IMR-90 (cell line): Measurements from ENCODE around the gene NT5DC1. TPM values are rescaled to one million over a fixed set of nuclear protein-coding genes. Genes with fewer than 3 reads are reported as not detected.

Source experiments
- ATAC-seq: fragments of 200-7000 bp; cut with Tn5 transposase; 2 replicates; pipeline ENCODE4 v1.9.1; 2020; ENCODE audit warnings: low read depth, mild to moderate bottlenecking, moderate library complexity
- BruUV-seq: library from RNA; stranded (reverse); fragments of 400-500 nt; replicated peaks from 2 replicates; lab custom pipeline; 2021; lab: Mats Ljungman, UMichigan
- CTCF ChIA-PET: fragments of 300-600 bp; formaldehyde crosslinking; extraction: SDS; loops from one replicate; lab custom pipeline; 2021; ENCODE audit warnings: antibody characterized with exemption; lab: Yijun Ruan, JAX
- POLR2A ChIA-PET: fragments of 300-600 bp; sonication (Branson Sonifier 250); formaldehyde crosslinking; loops from one replicate; lab custom pipeline; 2022; ENCODE audit warnings: antibody characterized with exemption; ENCODE audit not compliant: unreplicated experiment; lab: Charles Lee
- DNase-seq: peaks from one replicate; pipeline ENCODE4 v3.0.0; 2013
- H2AFZ ChIP-seq: replicated peaks from 2 replicates; pipeline ENCODE3; 2013; ENCODE audit warnings: low read length, mild to moderate bottlenecking; ENCODE audit not compliant: poor library complexity
- H2AK5ac ChIP-seq: 2 replicates; pipeline ENCODE4 v1.6.1; 2013; ENCODE audit warnings: low read depth, low read length, inconsistent platforms
- H2AK9ac ChIP-seq: replicated peaks from 2 replicates; pipeline ENCODE3; 2013; ENCODE audit warnings: mild to moderate bottlenecking, low read depth, low read length, moderate library complexity; ENCODE audit not compliant: poor library complexity
- H2BK120ac ChIP-seq: 2 replicates; pipeline ENCODE4 v1.6.1; 2013; ENCODE audit warnings: low read depth, low read length, inconsistent platforms
- H2BK15ac ChIP-seq: 3 replicates; pipeline ENCODE4 v1.6.1; 2013; ENCODE audit warnings: low read depth, low read length, inconsistent platforms
- H2BK20ac ChIP-seq: 2 replicates; pipeline ENCODE4 v1.6.1; 2013; ENCODE audit warnings: low read depth, mild to moderate bottlenecking, inconsistent platforms, low read length, moderate library complexity
- H2BK5ac ChIP-seq: 2 replicates; pipeline ENCODE4 v1.6.1; 2013; ENCODE audit warnings: mild to moderate bottlenecking, low read depth, low read length, inconsistent platforms; ENCODE audit not compliant: poor library complexity, severe bottlenecking
- H3K14ac ChIP-seq: replicated peaks from 2 replicates; pipeline ENCODE4 v1.6.1; 2013; ENCODE audit warnings: low read depth, low read length, inconsistent platforms
- H3K18ac ChIP-seq: 2 replicates; pipeline ENCODE4 v1.6.1; 2013; ENCODE audit warnings: low read depth, low read length, control low read depth
- H3K23ac ChIP-seq: 2 replicates; pipeline ENCODE4 v1.6.1; 2013; ENCODE audit warnings: low read depth, low read length, inconsistent platforms
- H3K27ac ChIP-seq: 2 replicates; pipeline ENCODE4 v1.5.1; 2013; ENCODE audit warnings: mild to moderate bottlenecking, control low read depth, low read length; ENCODE audit not compliant: insufficient read depth
- H3K27me3 ChIP-seq: 2 replicates; pipeline ENCODE4 v1.6.1; 2013; ENCODE audit warnings: low read length; ENCODE audit not compliant: control insufficient read depth, insufficient read depth
- H3K36me3 ChIP-seq: 2 replicates; pipeline ENCODE4 v1.6.1; 2013; ENCODE audit warnings: low read length, mixed read lengths; ENCODE audit not compliant: control insufficient read depth, insufficient read depth
- H3K4ac ChIP-seq: 2 replicates; pipeline ENCODE4 v1.6.1; 2013; ENCODE audit warnings: low read depth, low read length, inconsistent platforms
- H3K4me1 ChIP-seq: 2 replicates; pipeline ENCODE4 v1.6.1; 2013; ENCODE audit warnings: low read length, mixed read lengths; ENCODE audit not compliant: control insufficient read depth, insufficient read depth
- H3K4me2 ChIP-seq: 2 replicates; pipeline ENCODE4 v1.6.1; 2013; ENCODE audit warnings: low read depth, mild to moderate bottlenecking, control low read depth, low read length, moderate library complexity
- H3K4me3 ChIP-seq: 2 replicates; pipeline ENCODE4 v1.5.1; 2013; ENCODE audit warnings: low read depth, mild to moderate bottlenecking, control low read depth, low read length, moderate library complexity; ENCODE audit not compliant: insufficient read depth
- H3K56ac ChIP-seq: 2 replicates; pipeline ENCODE4 v1.6.1; 2013; ENCODE audit warnings: low read length, inconsistent platforms; ENCODE audit not compliant: insufficient read depth; ENCODE audit errors: extremely low read depth
- H3K79me1 ChIP-seq, 2 experiments: 2 replicates each; pipeline ENCODE4 v1.6.1; 2013; ENCODE audit warnings: low read length in 2 of 2, inconsistent platforms in 1 of 2, low read depth in 1 of 2
- H3K9ac ChIP-seq: 2 replicates; pipeline ENCODE4 v1.6.1; 2013; ENCODE audit warnings: low read depth, low read length, control low read depth
- H3K9me1 ChIP-seq: 2 replicates; pipeline ENCODE4 v1.6.1; 2013; ENCODE audit warnings: low read length, inconsistent platforms; ENCODE audit not compliant: insufficient read depth
- H3K9me3 ChIP-seq: 2 replicates; pipeline ENCODE4 v1.6.1; 2013; ENCODE audit warnings: low read length; ENCODE audit not compliant: control insufficient read depth, insufficient read depth
- H4K20me1 ChIP-seq: 2 replicates; pipeline ENCODE4 v1.6.1; 2013; ENCODE audit warnings: low read length, inconsistent platforms; ENCODE audit not compliant: insufficient read depth
- H4K5ac ChIP-seq: 2 replicates; pipeline ENCODE4 v1.6.1; 2013; ENCODE audit warnings: mild to moderate bottlenecking, low read depth, low read length, control low read depth
- H4K8ac ChIP-seq, 2 experiments: 2 replicates each; pipeline ENCODE4 v1.6.1; 2013; ENCODE audit warnings: low read depth in 2 of 2, low read length in 2 of 2, control low read depth in 1 of 2, inconsistent platforms in 1 of 2
- H4K91ac ChIP-seq: 2 replicates; pipeline ENCODE4 v1.6.1; 2013; ENCODE audit warnings: low read depth, low read length, inconsistent platforms; ENCODE audit not compliant: insufficient read depth
- RAD21 ChIP-seq: IDR thresholded peaks from 2 replicates; pipeline ENCODE4 v1.6.1; 2012; ENCODE audit warnings: low read length, improper control_type of control experiment
- USF2 ChIP-seq: fragments of 150-350 bp; IDR thresholded peaks from 2 replicates; pipeline ENCODE4 v1.6.1; 2017; ENCODE audit warnings: mild to moderate bottlenecking, antibody characterized with exemption, low read length, low read depth
- WGBS, 2 experiments: methylation state at CpG; one replicate each; pipeline versions ENCODE4 v1.1.5 to v1.1.7; 2013; ENCODE audit warnings: missing lambda C conversion rate in 2 of 2; ENCODE audit not compliant: insufficient read length in 1 of 2; ENCODE audit errors: extremely low coverage in 2 of 2; 5-methylcytosine and 5-hydroxymethylcytosine counted together
- dilution Hi-C: fragments of 300-500 bp; cut with HindIII; formaldehyde crosslinking; loops from one replicate; pipeline ENCODE4 v1.14.3; 2018; ENCODE audit warnings: low sequenced_read_pairs; ENCODE audit not compliant: unreplicated experiment
- in situ Hi-C: fragments of 300-500 bp; cut with MboI; formaldehyde crosslinking; loops from 3 replicates; pipeline ENCODE4 v1.14.3; 2019; ENCODE audit warnings: low sequenced_read_pairs, inconsistent platforms, mixed read lengths
- intact Hi-C: fragments of 100-400 bp; cut with micrococcal nuclease; formaldehyde crosslinking; loops from 2 replicates; pipeline ENCODE4 v1.10.0; 2022
- polyA plus RNA-seq, 3 experiments: library from polyadenylated mRNA; depleted of rRNA; stranded (reverse); fragments of >200 nt; gene quantifications; 2 replicates each; pipeline ENCODE4 v1.2.3, GENCODE V29; 2012; ENCODE audit warnings: low replicate concordance in 1 of 3
- total RNA-seq: library from RNA; depleted of rRNA; stranded (reverse); fragments of >200 nt; gene quantifications from 2 replicates; pipeline ENCODE4 v1.2.3, GENCODE V29; 2012

Gene NT5DC1
- total and polyA plus RNA-seq, 2 of the 4 experiments (the other 2 are of a cell fraction), result 11.7 to 16.8 TPM

- dilution Hi-C loops (no loop called here), in situ Hi-C loops (loop anchor here (10.0 to 25.0 kb wide), 2 partner anchors 145 to 243 kb away; no protein-coding TSS in a partner anchor), intact Hi-C loops (loop anchor here (2.0 kb wide), 1 partner anchor 107 kb away; no protein-coding TSS in a partner anchor)
- peaks cover 0 to 3% of the 10 kb centered on the region in 2 experiments; a peak in 2 of 4 replicates for H3K79me1 ChIP-seq
- ChIA-PET POLR2A (no interaction called here), CTCF (no interaction called here)
- peak overlapping the region; percentile 43; the same call in 1 of the 2 replicates for H2BK120ac ChIP-seq
- H4K5ac ChIP-seq, result peak overlapping the region; percentile 25; the same call in 1 of the 2 replicates
- DNase-seq, result no peak
- H3K9me3 ChIP-seq, result no peaks in the 10 kb centered on the region
- peak overlapping the region in 1 of 2 experiments; percentile 32; a peak in 2 of 4 replicates for H4K8ac ChIP-seq
- peak overlapping the region; percentile 3; the same call in 1 of the 3 replicates for H2BK15ac ChIP-seq
- H2AK9ac ChIP-seq, result no peak overlapping the region
- H3K27me3 ChIP-seq, result no peaks in the 10 kb centered on the region
- H3K27ac ChIP-seq, result no peak overlapping the region
- peak overlapping the region; percentile 4; the same call in 1 of the 2 replicates for H4K91ac ChIP-seq
- TF ChIP-seq RAD21 (no peak), USF2 (no peak)
- H3K4ac ChIP-seq, result no peak overlapping the region; the same call in 1 of the 2 replicates
- BruUV-seq, result no TSS peak
- no peak overlapping the region for H2AFZ ChIP-seq
- peak overlapping the region; percentile 32; the same call in 1 of the 2 replicates for H2BK20ac ChIP-seq
- H3K14ac ChIP-seq, result 0 out of 2 replicates have a peak overlapping the region, but pooled peaks have one; percentile 43
- peak overlapping the region; percentile 14; the same call in 1 of the 2 replicates for H3K18ac ChIP-seq
- no peak overlapping the region for H3K56ac ChIP-seq
- peak overlapping the region; percentile 21 for H2BK5ac ChIP-seq
- no peak overlapping the region for H3K9ac ChIP-seq
- H2AK5ac ChIP-seq, result no peak overlapping the region
- H3K4me2 ChIP-seq, result no peak overlapping the region; the same call in 1 of the 2 replicates
- H3K4me3 ChIP-seq, result no peak overlapping the region
- H3K23ac ChIP-seq, result peak overlapping the region; percentile 29; the same call in 1 of the 2 replicates
- H4K20me1 ChIP-seq, result no peaks in the 10 kb centered on the region
- WGBS, 2 experiments, result 86 to 100% methylated on average over 1 to 4 of the region's 4 CpGs
- H3K36me3 ChIP-seq, result no peaks in the 10 kb centered on the region
- no peaks in the 10 kb centered on the region for H3K9me1 ChIP-seq
- no peaks in the 10 kb centered on the region; the same call in 1 of the 2 replicates for H3K4me1 ChIP-seq
- peak; percentile 48; the same call in 1 of the 2 replicates for ATAC-seq
These were observed 191.2 kb downstream of the NT5DC1 start for GRCh38 chr6:116291701-116292396.
